Prostate gland (tissue), 2 donors: Measurements from ENCODE around the gene CORO2B.

Experiments used
- POLR2A ChIP-seq: fragments of 450-650 bp; IDR thresholded peaks from one replicate; pipeline ENCODE4 v1.6.1; 2016; ENCODE audit warnings: antibody characterized with exemption, mild to moderate bottlenecking
- POLR2AphosphoS5 ChIP-seq: sonication (generic); formaldehyde crosslinking; IDR thresholded peaks from one replicate; pipeline ENCODE4 v1.6.1; 2017; ENCODE audit warnings: antibody characterized with exemption
- TF ChIP-seq, protein P1 (sequence below), 4 experiments: fragments of 200-600 bp in 2 of 4; fragments of 450-650 bp in 2 of 4; sonication (generic) in 2 of 4; IDR thresholded peaks; 1 replicate in 3 of 4; 2 replicates in 1 of 4; pipeline ENCODE4 v1.5.1; 2016 to 2019; ENCODE audit warnings: antibody characterized with exemption in 4 of 4, mild to moderate bottlenecking in 2 of 4, moderate library complexity in 2 of 4

- TF ChIP-seq, protein P1, sequence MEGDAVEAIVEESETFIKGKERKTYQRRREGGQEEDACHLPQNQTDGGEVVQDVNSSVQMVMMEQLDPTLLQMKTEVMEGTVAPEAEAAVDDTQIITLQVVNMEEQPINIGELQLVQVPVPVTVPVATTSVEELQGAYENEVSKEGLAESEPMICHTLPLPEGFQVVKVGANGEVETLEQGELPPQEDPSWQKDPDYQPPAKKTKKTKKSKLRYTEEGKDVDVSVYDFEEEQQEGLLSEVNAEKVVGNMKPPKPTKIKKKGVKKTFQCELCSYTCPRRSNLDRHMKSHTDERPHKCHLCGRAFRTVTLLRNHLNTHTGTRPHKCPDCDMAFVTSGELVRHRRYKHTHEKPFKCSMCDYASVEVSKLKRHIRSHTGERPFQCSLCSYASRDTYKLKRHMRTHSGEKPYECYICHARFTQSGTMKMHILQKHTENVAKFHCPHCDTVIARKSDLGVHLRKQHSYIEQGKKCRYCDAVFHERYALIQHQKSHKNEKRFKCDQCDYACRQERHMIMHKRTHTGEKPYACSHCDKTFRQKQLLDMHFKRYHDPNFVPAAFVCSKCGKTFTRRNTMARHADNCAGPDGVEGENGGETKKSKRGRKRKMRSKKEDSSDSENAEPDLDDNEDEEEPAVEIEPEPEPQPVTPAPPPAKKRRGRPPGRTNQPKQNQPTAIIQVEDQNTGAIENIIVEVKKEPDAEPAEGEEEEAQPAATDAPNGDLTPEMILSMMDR (IDR thresholded peaks at IDR 0.05), result no peak
- TF ChIP-seq POLR2A (no peak), POLR2AphosphoS5 (no peak)
These were observed 63.7 kb downstream of the CORO2B start for GRCh38 chr15:68642491-68642845.
